Cardiac muscle cell (in vitro differentiated cells and primary cell): ENCODE results near the gene ATRIP. TPM values are rescaled to one million over a fixed set of nuclear protein-coding genes. Genes with fewer than 3 reads are reported as not detected.

Experiments
- DNase-seq, 2 donors: peaks; one replicate each; pipeline versions ENCODE4 v3.0.0 to v3.0.0-alpha.2; 2010 to 2017; ENCODE audit warnings: low read depth in 1 of 2, low spot score in 1 of 2
- H3K27ac ChIP-seq: fragments of 200-600 bp; sonication (generic); 2 replicates; pipeline ENCODE4 v1.5.1; 2016
- H3K27me3 ChIP-seq: fragments of 200-600 bp; sonication (generic); 2 replicates; pipeline ENCODE4 v1.6.0; 2016; ENCODE audit warnings: control low read depth
- H3K36me3 ChIP-seq: fragments of 200-600 bp; sonication (generic); 2 replicates; pipeline ENCODE4 v1.5.1; 2016; ENCODE audit warnings: control low read depth
- H3K4me1 ChIP-seq: fragments of 200-600 bp; sonication (generic); 2 replicates; pipeline ENCODE4 v1.8.1; 2017; ENCODE audit warnings: low read depth, mild to moderate bottlenecking, mixed run types
- H3K4me3 ChIP-seq: fragments of 200-600 bp; sonication (generic); 2 replicates; pipeline ENCODE4 v1.5.1; 2016; ENCODE audit warnings: mild to moderate bottlenecking
- H3K9me3 ChIP-seq: fragments of 200-600 bp; sonication (generic); 2 replicates; pipeline ENCODE4 v1.5.1; 2017; ENCODE audit warnings: low read depth, mild to moderate bottlenecking, control low read depth
- CTCF ChIP-seq: IDR thresholded peaks from 2 replicates; pipeline ENCODE4 v1.5.1; 2012; ENCODE audit warnings: low read depth, mild to moderate bottlenecking, low read length
- polyA plus RNA-seq: library from polyadenylated mRNA; unstranded; fragments of >200 nt; fragmentation: Nextera tagmentation; extraction: Ambion mirVana; gene quantifications from 2 replicates; pipeline ENCODE4 v1.2.1, GENCODE V29; 2016
- total RNA-seq: library from RNA; depleted of rRNA; stranded (reverse); fragments of >200 nt; gene quantifications from 2 replicates; pipeline ENCODE4 v1.2.3, GENCODE V29; 2016

ATRIP gene
- total and polyA plus RNA-seq, 2 experiments from 2014 or later: 6.4 to 8.7 TPM

GRCh38 chr3:48412375-48413001 lies 34.0 kb upstream of the ATRIP start:
- no peak overlapping the region for H3K4me3 ChIP-seq
- no peaks in the 10 kb centered on the region for H3K9me3 ChIP-seq
- no peak for DNase-seq
- peaks cover 24% of the 10 kb centered on the region for H3K36me3 ChIP-seq
- no peak for TF ChIP-seq CTCF
- H3K27me3 ChIP-seq: no peaks in the 10 kb centered on the region
- H3K4me1 ChIP-seq: no peaks in the 10 kb centered on the region
- H3K27ac ChIP-seq: no peak overlapping the region

- Histone ChIP-seq H3K36me3 (peaks cover 24% of the 10 kb centered on the region), H3K27me3 (no peaks in the 10 kb centered on the region), H3K4me3 (no peak overlapping the region), H3K4me1 (no peaks in the 10 kb centered on the region), H3K27ac (no peak overlapping the region), H3K9me3 (no peaks in the 10 kb centered on the region)
- no peak for TF ChIP-seq CTCF
- DNase-seq: no peak
Observed at GRCh38 chr3:48413086-48413485, 33.5 kb upstream of the ATRIP start.

DNA sequence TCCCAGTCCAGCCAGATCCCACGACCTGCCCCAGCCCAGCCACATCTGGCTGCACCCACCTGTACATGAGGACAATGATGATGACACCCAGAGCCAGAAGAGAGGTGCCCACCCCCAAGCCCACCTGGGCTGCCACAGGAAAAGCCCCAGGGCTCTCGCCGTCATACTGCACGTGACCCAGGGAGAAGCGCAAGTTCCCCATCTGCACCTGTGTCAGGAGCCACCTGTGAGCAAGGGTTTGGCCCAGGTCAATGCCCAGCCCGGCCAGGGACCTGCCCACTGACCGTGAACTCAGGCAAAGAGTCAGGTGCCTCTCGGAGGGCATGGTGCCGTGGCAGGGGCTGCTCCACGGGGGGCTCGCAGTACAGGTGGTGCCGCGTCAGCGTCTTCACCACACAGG lies 32.9 kb upstream of the ATRIP start:
- Histone ChIP-seq H3K4me1 (no peaks in the 10 kb centered on the region), H3K9me3 (no peaks in the 10 kb centered on the region), H3K27me3 (no peaks in the 10 kb centered on the region), H3K36me3 (peaks cover 24% of the 10 kb centered on the region), H3K4me3 (no peak overlapping the region), H3K27ac (no peak overlapping the region)
- TF ChIP-seq CTCF: no peak
- no peak for DNase-seq

GRCh38 chr3:48414376-48415250 lies 31.9 kb upstream of the ATRIP start:
- DNase-seq: no peak
- H3K4me3 ChIP-seq: no peak overlapping the region
- H3K36me3 ChIP-seq: peaks cover 24% of the 10 kb centered on the region
- H3K4me1 ChIP-seq: no peaks in the 10 kb centered on the region
- no peak overlapping the region for H3K27ac ChIP-seq
- H3K9me3 ChIP-seq: no peaks in the 10 kb centered on the region
- TF ChIP-seq CTCF: no peak
- no peaks in the 10 kb centered on the region for H3K27me3 ChIP-seq

DNA sequence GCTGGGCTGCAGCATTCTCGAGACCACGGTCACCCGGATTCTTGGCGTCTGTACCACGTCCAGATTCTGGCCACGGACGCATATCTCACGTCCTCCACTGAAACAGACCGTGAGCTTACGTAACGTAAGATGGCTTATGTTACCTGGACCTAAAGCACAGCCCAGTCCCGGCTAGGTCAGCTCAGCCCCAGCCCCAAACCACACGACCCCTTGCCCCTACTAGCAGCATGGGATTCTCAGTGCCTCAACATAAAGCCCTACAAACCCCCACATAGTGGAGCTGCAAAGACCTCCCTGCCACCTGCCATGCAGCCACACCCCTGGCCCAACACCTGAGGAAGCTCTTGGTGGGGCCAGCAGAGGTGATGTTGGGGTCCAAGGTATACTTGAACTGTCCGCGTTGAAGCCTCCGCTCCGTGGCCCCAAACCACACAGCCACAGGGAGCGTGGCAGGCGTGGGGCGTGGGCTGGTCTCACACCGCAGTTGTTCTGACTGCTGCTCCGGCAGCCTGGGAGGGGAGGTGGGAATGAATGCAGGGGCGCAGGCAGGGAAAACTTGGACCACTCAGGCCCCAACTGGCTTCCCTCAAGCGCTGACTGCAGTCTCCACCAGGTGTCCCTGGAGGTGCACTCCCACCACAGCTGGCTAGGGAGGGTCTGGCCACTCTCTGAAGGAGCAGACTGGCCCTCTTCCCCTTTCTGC lies 31.1 kb upstream of the ATRIP start:
- Histone ChIP-seq H3K9me3 (no peaks in the 10 kb centered on the region), H3K4me3 (no peak overlapping the region), H3K36me3 (peaks cover 21% of the 10 kb centered on the region), H3K4me1 (no peaks in the 10 kb centered on the region), H3K27me3 (no peaks in the 10 kb centered on the region), H3K27ac (no peak overlapping the region)
- DNase-seq: no peak
- no peak for TF ChIP-seq CTCF
